ENCODE results near the gene SMIM1. TPM values are rescaled to one million over a fixed set of nuclear protein-coding genes. Genes with fewer than 3 reads are reported as not detected.

Gene SMIM1
- total and polyA plus RNA-seq, 9 of the 15 experiments (the other 6 are each of a cell fraction or from before 2014, with no cell fraction given) = 2.3 to 125 (median 24.3) TPM

DNA sequence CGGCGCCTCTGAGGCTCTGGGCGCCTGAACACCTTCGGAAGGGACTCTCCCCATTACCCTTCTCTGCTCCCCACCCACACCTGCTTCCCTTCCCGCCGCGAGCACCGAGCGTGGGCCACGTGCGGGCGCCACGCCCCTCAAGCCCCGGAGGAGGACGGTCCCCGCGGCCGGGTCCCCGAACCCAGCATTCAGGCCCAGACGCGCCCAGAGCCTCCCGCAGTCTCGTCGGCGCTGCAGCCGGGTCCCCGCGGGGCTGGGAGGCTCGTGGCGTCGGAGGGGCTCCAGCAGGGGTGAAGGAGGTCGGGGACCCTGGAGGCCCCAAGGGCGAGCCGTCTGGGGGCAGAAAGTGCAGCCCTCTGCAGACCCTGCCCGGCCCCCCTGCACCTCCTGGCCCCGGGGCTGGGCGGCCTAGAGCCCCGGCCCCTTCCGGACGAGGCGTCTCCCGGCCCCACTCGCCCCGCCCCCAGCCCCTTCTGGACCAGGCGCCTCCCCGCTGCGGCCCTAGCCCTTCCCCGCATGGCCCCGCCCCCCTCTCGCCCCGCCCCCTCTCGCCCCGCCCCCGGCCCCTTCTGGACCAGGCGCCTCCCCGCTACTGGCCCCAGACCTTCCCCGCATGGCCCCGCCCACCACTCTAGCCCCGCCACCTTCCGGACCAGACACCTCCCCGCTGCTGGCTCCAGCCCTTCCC is 378 bp upstream of the SMIM1 start (continued):
- TF ChIP-seq, protein P1, sequence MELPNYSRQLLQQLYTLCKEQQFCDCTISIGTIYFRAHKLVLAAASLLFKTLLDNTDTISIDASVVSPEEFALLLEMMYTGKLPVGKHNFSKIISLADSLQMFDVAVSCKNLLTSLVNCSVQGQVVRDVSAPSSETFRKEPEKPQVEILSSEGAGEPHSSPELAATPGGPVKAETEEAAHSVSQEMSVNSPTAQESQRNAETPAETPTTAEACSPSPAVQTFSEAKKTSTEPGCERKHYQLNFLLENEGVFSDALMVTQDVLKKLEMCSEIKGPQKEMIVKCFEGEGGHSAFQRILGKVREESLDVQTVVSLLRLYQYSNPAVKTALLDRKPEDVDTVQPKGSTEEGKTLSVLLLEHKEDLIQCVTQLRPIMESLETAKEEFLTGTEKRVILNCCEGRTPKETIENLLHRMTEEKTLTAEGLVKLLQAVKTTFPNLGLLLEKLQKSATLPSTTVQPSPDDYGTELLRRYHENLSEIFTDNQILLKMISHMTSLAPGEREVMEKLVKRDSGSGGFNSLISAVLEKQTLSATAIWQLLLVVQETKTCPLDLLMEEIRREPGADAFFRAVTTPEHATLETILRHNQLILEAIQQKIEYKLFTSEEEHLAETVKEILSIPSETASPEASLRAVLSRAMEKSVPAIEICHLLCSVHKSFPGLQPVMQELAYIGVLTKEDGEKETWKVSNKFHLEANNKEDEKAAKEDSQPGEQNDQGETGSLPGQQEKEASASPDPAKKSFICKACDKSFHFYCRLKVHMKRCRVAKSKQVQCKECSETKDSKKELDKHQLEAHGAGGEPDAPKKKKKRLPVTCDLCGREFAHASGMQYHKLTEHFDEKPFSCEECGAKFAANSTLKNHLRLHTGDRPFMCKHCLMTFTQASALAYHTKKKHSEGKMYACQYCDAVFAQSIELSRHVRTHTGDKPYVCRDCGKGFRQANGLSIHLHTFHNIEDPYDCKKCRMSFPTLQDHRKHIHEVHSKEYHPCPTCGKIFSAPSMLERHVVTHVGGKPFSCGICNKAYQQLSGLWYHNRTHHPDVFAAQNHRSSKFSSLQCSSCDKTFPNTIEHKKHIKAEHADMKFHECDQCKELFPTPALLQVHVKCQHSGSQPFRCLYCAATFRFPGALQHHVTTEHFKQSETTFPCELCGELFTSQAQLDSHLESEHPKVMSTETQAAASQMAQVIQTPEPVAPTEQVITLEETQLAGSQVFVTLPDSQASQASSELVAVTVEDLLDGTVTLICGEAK (IDR thresholded peaks at IDR 0.05) = no peak; the same call in 1 of the 2 replicates
- TF ChIP-seq, protein P1 (CRISPR knock-in tag; IDR thresholded peaks at IDR 0.05) = no peak
- TF ChIP-seq SIN3B (IDR thresholded peaks at IDR 0.05; ENCODE audit: low read depth) (peak; percentile 64; the same call in 1 of the 2 replicates), SUPT5H (IDR thresholded peaks at IDR 0.05) (peak; percentile 75), KLF13 (tag; IDR thresholded peaks at IDR 0.05; ENCODE audit: borderline replicate concordance, low read depth) (peak; percentile 95), RBFOX2 (IDR thresholded peaks at IDR 0.05; ENCODE audit: low read depth, low read length) (peak; percentile 72), NFRKB (IDR thresholded peaks at IDR 0.05; ENCODE audit: low read depth) (no peak), TOE1 (IDR thresholded peaks at IDR 0.05; ENCODE audit: borderline replicate concordance) (0 out of 2 replicates have a peak, but pooled peaks have one; percentile 21), TOE1 (CRISPR knock-in tag; IDR thresholded peaks at IDR 0.05; ENCODE audit: borderline replicate concordance, low read depth) (no peak), ELF1 (tag; IDR thresholded peaks at IDR 0.05) (peak; percentile 60), PHF8 (IDR thresholded peaks at IDR 0.05; ENCODE audit: borderline replicate concordance, low read length) (peak; percentile 73; the same call in 1 of the 2 replicates), HDAC1 (IDR thresholded peaks at IDR 0.05) (peak in 1 of 2 experiments; percentile 92; a peak in 2 of 4 replicates), MEF2D (tag; conservative IDR thresholded peaks at IDR 0.05; ENCODE audit: low read depth) (no peak), SMAD1 (IDR thresholded peaks at IDR 0.05; ENCODE audit: low read depth, low read length, partially characterized antibody) (no peak), CHCHD3 (CRISPR knock-in tag; IDR thresholded peaks at IDR 0.05) (0 out of 2 replicates have a peak, but pooled peaks have one; percentile 54), SAFB (IDR thresholded peaks at IDR 0.05; ENCODE audit: borderline replicate concordance, low read depth, low read length) (0 out of 2 replicates have a peak, but pooled peaks have one; percentile 41), PCBP1 (IDR thresholded peaks at IDR 0.05; ENCODE audit: low read depth, low read length, poor library complexity, severe bottlenecking) (peak; percentile 53), TGIF2 (CRISPR knock-in tag; IDR thresholded peaks at IDR 0.05) (0 out of 2 replicates have a peak, but pooled peaks have one; percentile 52)
